ENCODE measurements around the gene SRXN1. TPM values are rescaled to one million over a fixed set of nuclear protein-coding genes. Genes with fewer than 3 reads are reported as not detected.
"Not testable (repeated sequence)": the region's sequence is repeated elsewhere in the genome, so short reads cannot be mapped to it uniquely, and the experiment has no call there.

SRXN1 gene
- total RNA-seq (2014; rRNA removed; shearing (Covaris generic)), result 111 and 125 TPM in 2 replicates
- polyA plus RNA-seq (2015; cell fraction: cytosol; rRNA removed), result 105 and 108 TPM in 2 replicates
- 26.1 and 27.1 TPM in 2 replicates for polyA plus RNA-seq (2015; cell fraction: nucleus; rRNA removed)

DNA sequence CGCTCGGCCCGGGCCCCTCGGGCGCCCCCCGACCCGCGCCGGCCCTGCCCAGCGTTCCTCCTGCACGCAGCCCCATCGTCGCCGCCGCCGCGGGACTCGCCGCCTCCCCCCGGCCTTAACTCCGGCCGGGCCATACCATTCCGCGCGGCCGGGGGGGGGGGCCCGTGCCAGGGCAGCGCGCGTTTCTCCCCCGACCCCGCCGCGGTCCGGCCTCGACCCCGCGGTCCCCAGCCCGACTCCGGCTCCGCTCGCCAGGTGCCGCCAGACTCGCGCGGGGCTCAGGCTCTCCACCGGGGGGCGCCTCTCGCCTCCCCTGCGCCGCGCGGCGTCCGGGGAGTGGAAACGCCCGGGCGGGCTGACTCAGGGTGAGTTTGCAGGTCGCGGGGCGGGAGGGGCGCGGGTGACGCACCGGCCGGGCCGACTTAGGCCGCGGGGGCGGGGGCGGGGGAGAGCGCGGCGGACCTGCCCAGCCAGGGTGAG, at the start of gene SRXN1:
Gene SRXN1 (minus strand): TSS at position 91 of the 480 bp plus-strand sequence. CDS start 15 bp downstream, at position 76.
- in situ Hi-C loops (cut with HindIII; ENCODE audit: low pct_unique_long_range_greater_than_20kb, low sequenced_read_pairs), result no loop called here

GRCh38 chr20:701401-702129, 48.6 kb upstream of the SRXN1 start:
- no peak for DNase-seq (ENCODE audit: low read depth, low spot score)
- in situ Hi-C loops (cut with HindIII; ENCODE audit: low pct_unique_long_range_greater_than_20kb, low sequenced_read_pairs), result no loop called here

More for the DNA sequence above, at the start of gene SRXN1:
- peak; percentile 87 for DNase-seq (ENCODE audit: low read depth, low spot score)

- no peak for DNase-seq (ENCODE audit: low read depth, low spot score)
- in situ Hi-C loops (cut with HindIII; ENCODE audit: low pct_unique_long_range_greater_than_20kb, low sequenced_read_pairs), result no loop called here
Measured at GRCh38 chr20:699811-700338, 46.9 kb upstream of the SRXN1 start.

DNA sequence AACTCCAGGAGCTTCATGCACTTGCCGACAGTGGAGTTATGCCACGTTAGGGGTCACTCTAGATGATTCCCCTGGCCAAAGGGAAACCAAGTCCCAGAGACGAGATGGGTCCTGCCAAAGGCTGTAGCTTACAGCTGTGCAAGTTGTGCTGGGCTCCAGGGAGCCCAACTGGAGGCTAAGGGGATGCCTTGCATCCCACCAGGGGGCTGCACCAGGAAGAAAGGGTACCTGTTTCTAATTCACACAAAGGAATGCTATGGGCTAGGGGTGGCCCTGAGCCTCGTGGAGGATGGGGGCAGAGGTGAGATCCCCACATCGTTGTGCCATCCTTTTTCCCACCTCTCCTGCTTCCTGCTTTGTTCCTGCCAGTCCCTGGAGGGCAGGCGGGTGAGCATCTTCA, 46.3 kb upstream of the SRXN1 start:
- in situ Hi-C loops (cut with HindIII; ENCODE audit: low pct_unique_long_range_greater_than_20kb, low sequenced_read_pairs), result no loop called here
- DNase-seq (ENCODE audit: low read depth, low spot score), result no peak

- DNase-seq (ENCODE audit: low read depth, low spot score), result no peak
- in situ Hi-C loops (cut with HindIII; ENCODE audit: low pct_unique_long_range_greater_than_20kb, low sequenced_read_pairs), result no loop called here
Measured at GRCh38 chr20:698276-698675, 45.3 kb upstream of the SRXN1 start.

- in situ Hi-C loops (cut with HindIII; ENCODE audit: low pct_unique_long_range_greater_than_20kb, low sequenced_read_pairs), result no loop called here
- DNase-seq (ENCODE audit: low read depth, low spot score), result no peak
Measured at GRCh38 chr20:697826-698225, 44.8 kb upstream of the SRXN1 start.

DNA sequence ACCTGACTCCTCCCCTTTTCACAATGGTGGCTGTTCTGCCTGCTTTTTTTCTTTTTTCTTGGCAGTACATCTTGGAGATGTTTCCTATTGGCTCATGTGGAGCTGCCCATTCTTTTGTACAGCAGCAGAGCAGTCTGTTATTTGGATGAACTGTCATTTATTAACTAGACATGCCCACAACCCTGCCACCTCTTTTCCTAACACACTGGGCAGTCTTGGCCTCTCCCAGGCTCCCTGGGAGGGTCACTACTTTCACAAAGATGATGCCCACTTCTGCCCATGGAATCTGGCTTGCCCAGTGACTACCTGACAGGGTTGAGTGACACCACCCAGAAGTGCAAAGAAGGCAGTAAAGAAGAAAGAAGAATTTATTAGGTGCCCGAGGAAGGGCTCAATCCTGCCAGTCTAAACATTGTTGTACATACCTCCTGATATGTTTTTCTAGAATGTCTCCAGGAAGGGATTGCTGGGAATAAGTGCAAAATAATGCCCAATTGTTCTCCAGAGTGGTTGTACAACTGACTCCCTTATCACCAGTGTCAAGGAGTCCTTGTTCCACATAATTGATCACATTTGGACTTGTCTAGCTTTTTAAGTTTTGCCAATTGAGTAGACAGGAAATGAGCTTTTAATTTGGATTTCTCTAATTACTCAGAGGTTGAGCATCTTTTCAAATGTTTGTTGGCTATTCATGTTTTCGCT, 42.3 kb upstream of the SRXN1 start:
- in situ Hi-C loops (cut with HindIII; ENCODE audit: low pct_unique_long_range_greater_than_20kb, low sequenced_read_pairs), result no loop called here
- peak; percentile 71 for DNase-seq (ENCODE audit: low read depth, low spot score)

- DNase-seq (ENCODE audit: low read depth, low spot score), result no peak
- in situ Hi-C loops (cut with HindIII; ENCODE audit: low pct_unique_long_range_greater_than_20kb, low sequenced_read_pairs), result no loop called here
Measured at GRCh38 chr20:694496-694895, 41.5 kb upstream of the SRXN1 start.

DNA sequence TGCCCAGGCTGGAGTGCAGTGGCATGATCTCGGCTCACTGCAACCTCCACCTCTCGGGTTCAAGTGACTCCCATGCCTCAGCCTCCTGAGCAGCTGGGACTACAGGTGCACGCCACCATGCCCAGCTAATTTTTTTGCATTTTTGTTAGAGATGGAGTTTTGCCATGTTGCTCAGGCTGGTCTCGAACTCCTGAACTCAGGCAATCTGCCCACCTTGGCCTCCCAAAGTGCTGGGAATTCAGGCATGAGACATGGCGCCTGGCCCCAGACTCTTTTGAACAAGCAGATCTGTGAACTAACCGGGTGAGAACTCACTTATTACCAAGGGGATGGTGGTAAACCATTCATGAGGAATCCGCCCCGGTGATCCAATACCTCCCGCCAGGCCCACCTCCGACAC, 40.8 kb upstream of the SRXN1 start:
- DNase-seq (ENCODE audit: low read depth, low spot score); in situ Hi-C loops (cut with HindIII; ENCODE audit: low pct_unique_long_range_greater_than_20kb, low sequenced_read_pairs): not testable (repeated sequence)

- DNase-seq (ENCODE audit: low read depth, low spot score), result no peak
- in situ Hi-C loops (cut with HindIII; ENCODE audit: low pct_unique_long_range_greater_than_20kb, low sequenced_read_pairs), result no loop called here
Measured at GRCh38 chr20:692044-692443, 39.0 kb upstream of the SRXN1 start.

- in situ Hi-C loops (cut with HindIII; ENCODE audit: low pct_unique_long_range_greater_than_20kb, low sequenced_read_pairs), result no loop called here
- DNase-seq (ENCODE audit: low read depth, low spot score), result no peak
Measured at GRCh38 chr20:689947-690346, 36.9 kb upstream of the SRXN1 start.

DNA sequence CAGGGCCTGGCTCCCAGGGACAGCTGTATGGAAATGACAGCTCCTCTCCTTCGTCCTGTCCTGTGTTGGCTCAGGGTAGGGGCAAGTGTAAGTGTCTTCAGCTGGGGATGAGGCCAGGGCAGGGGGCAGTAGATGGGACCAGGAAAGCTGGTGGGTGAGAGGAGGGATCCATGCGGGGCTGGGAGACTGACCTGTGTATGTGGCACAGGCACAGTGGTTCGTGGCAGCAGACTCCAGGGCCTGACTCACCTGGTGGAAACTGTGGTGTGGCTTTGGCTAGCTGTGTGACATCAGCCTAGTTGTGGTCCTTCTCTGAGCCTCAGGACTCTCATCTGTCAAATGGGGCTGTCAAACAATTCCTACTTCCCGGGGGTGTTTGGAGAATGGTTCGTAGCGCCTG, 36.3 kb upstream of the SRXN1 start:
- no peak for DNase-seq (ENCODE audit: low read depth, low spot score)
- in situ Hi-C loops (cut with HindIII; ENCODE audit: low pct_unique_long_range_greater_than_20kb, low sequenced_read_pairs), result no loop called here

DNA sequence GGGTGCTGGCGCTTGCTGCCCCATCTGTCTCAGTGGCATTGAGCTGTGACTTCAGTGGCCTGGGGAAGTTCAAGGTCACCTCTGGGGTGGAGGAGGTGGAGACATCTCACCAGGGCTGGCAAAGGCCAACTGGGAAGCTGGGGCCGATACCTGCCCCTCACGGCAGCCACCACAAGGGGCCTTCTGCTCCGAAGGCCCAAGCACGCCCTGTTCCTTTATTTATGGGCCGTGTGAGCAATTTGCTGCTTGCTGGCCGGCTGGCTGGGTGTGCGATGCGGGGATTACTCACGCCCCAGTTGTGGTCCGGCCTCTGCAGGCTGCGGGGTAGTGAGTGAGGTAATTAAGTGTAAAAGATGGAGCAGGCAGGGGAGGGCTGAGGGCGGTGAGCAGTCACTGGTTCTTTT, 35.8 kb upstream of the SRXN1 start:
- in situ Hi-C loops (cut with HindIII; ENCODE audit: low pct_unique_long_range_greater_than_20kb, low sequenced_read_pairs), result no loop called here
- DNase-seq (ENCODE audit: low read depth, low spot score), result no peak

DNA sequence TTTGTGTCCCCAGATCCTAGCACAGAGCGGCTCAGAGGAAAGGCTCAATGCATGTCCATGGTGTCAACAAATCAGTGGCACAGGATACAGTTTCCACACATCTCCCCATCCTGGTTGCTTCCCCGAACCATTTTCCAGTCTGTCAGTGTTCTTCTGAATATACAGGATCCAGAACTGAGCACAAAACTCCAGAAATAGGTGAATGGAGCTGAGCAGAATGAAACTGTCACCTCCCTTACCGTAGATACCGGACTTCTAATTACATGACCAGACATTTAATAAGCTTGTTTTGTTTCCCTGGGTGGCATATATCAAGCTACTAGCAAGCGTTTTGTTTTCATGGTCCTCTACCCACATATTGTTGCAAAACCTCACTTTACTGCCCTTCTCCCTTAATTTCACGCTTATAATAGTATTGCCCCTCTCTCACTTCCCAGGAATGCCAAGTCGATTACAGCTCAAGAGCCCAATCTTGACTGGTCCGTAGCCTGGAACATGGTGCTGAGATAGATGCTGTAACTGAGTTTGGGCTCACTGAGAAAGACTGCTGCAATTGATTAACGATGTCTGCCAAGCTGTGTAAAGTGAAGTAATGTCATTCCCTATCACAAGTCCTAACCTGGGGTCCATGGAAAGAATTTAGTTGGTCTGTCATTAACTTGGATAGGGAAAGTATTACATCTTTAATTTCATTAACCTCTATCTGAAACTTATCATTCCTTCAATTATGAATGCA, 34.6 kb upstream of the SRXN1 start:
- DNase-seq (ENCODE audit: low read depth, low spot score), result no peak
- in situ Hi-C loops (cut with HindIII; ENCODE audit: low pct_unique_long_range_greater_than_20kb, low sequenced_read_pairs), result no loop called here

GRCh38 chr20:684676-685319, 31.8 kb upstream of the SRXN1 start:
- no peak for DNase-seq (ENCODE audit: low read depth, low spot score)

GRCh38 chr20:682123-682522, 29.1 kb upstream of the SRXN1 start:
- no peak for DNase-seq (ENCODE audit: low read depth, low spot score)
- in situ Hi-C loops (cut with HindIII; ENCODE audit: low pct_unique_long_range_greater_than_20kb, low sequenced_read_pairs), result no loop called here

More at GRCh38 chr20:684676-685319, 31.8 kb upstream of the SRXN1 start:
- in situ Hi-C loops (cut with HindIII; ENCODE audit: low pct_unique_long_range_greater_than_20kb, low sequenced_read_pairs), result no loop called here

GRCh38 chr20:680638-681187, 27.7 kb upstream of the SRXN1 start:
- in situ Hi-C loops (cut with HindIII; ENCODE audit: low pct_unique_long_range_greater_than_20kb, low sequenced_read_pairs), result no loop called here
- no peak for DNase-seq (ENCODE audit: low read depth, low spot score)

Data from SK-MEL-5 (cell line).